HepG2 (cell line): ENCODE data around the gene ANKRD55. TPM values are rescaled to one million over a fixed set of nuclear protein-coding genes. Genes with fewer than 3 reads are reported as not detected.
A peak's percentile ranks its signal among the peaks of the same experiment; 100 is the strongest.

ENCODE experiments used
- DMTF1 ChIP-seq: sonication (generic); formaldehyde crosslinking; IDR thresholded peaks from 2 replicates; pipeline ENCODE4 v1.4.0; 2020; ENCODE audit warnings: mild to moderate bottlenecking, missing genetic modification reagents
- GLI4 ChIP-seq: sonication (generic); formaldehyde crosslinking; IDR thresholded peaks from 2 replicates; pipeline ENCODE4 v1.5.1; 2020; ENCODE audit warnings: missing genetic modification reagents, mild to moderate bottlenecking, moderate library complexity, borderline replicate concordance
- HMGXB3 ChIP-seq: sonication (generic); formaldehyde crosslinking; IDR thresholded peaks from 2 replicates; pipeline ENCODE4 v1.4.0; 2020; ENCODE audit warnings: missing genetic modification reagents, borderline replicate concordance
- HNF4A ChIP-seq: sonication (generic); formaldehyde crosslinking; IDR thresholded peaks from 2 replicates; pipeline ENCODE4 v1.4.0; 2020; ENCODE audit warnings: missing genetic modification reagents
- HNRNPLL ChIP-seq: fragments of 200-400 bp; formaldehyde crosslinking; IDR thresholded peaks from 2 replicates; pipeline ENCODE4 v1.6.1; 2017; ENCODE audit warnings: mild to moderate bottlenecking, low read depth, low read length; ENCODE audit not compliant: poor library complexity, severe bottlenecking
- IRF2 ChIP-seq: IDR thresholded peaks from 2 replicates; pipeline ENCODE4 v1.6.1; 2018; ENCODE audit warnings: missing genetic modification reagents, missing compliant biosample characterization
- MED8 ChIP-seq: sonication (generic); formaldehyde crosslinking; IDR thresholded peaks from 2 replicates; pipeline ENCODE4 v1.8.1; 2023; ENCODE audit warnings: mild to moderate bottlenecking, missing genetic modification reagents; ENCODE audit not compliant: insufficient replicate concordance
- MIER2 ChIP-seq: IDR thresholded peaks from 2 replicates; pipeline ENCODE4 v1.6.1; 2016; ENCODE audit warnings: missing biosample characterization, missing genetic modification reagents
- NCOA1 ChIP-seq: sonication (generic); formaldehyde crosslinking; IDR thresholded peaks from 2 replicates; pipeline ENCODE4 v1.9.0; 2021; ENCODE audit warnings: missing genetic modification reagents
- PHF21A ChIP-seq: sonication (generic); formaldehyde crosslinking; IDR thresholded peaks from 2 replicates; pipeline ENCODE4 v1.5.0; 2020; ENCODE audit warnings: mild to moderate bottlenecking, missing genetic modification reagents
- PITX1 ChIP-seq: sonication (generic); formaldehyde crosslinking; IDR thresholded peaks from 2 replicates; pipeline ENCODE4 v1.5.1; 2020; ENCODE audit warnings: mild to moderate bottlenecking, missing genetic modification reagents
- SMAD3 ChIP-seq: sonication (generic); formaldehyde crosslinking; IDR thresholded peaks from 2 replicates; pipeline ENCODE4 v1.4.0; 2020; ENCODE audit warnings: missing genetic modification reagents
- SMARCC2 ChIP-seq: fragments of 450-650 bp; IDR thresholded peaks from 2 replicates; pipeline ENCODE4 v1.6.1; 2017; ENCODE audit warnings: antibody characterized with exemption, mild to moderate bottlenecking
- SMARCE1 ChIP-seq: fragments of 450-650 bp; IDR thresholded peaks from 2 replicates; pipeline ENCODE4 v1.6.1; 2017; ENCODE audit warnings: borderline replicate concordance
- TBX2 ChIP-seq: sonication (generic); formaldehyde crosslinking; IDR thresholded peaks from 2 replicates; pipeline ENCODE4 v1.5.0; 2020; ENCODE audit warnings: missing genetic modification reagents, mild to moderate bottlenecking, borderline replicate concordance
- THAP11 ChIP-seq: IDR thresholded peaks from 2 replicates; pipeline ENCODE4 v1.6.1; 2016; ENCODE audit warnings: missing biosample characterization, missing genetic modification reagents
- TSC22D2 ChIP-seq: sonication (generic); formaldehyde crosslinking; IDR thresholded peaks from 2 replicates; pipeline ENCODE4 v1.5.1; 2020; ENCODE audit warnings: missing genetic modification reagents, mild to moderate bottlenecking, borderline replicate concordance
- YY1 ChIP-seq: IDR thresholded peaks from 2 replicates; pipeline ENCODE4 v1.6.1; 2011; ENCODE audit warnings: low read length, low read depth, moderate library complexity, mild to moderate bottlenecking; ENCODE audit not compliant: insufficient read depth, insufficient replicate concordance
- ZFX ChIP-seq: sonication (generic); formaldehyde crosslinking; IDR thresholded peaks from 2 replicates; pipeline ENCODE4 v1.4.0; 2020; ENCODE audit warnings: mild to moderate bottlenecking, low read depth, missing genetic modification reagents, moderate library complexity
- ZFY ChIP-seq: sonication (generic); formaldehyde crosslinking; IDR thresholded peaks from 2 replicates; pipeline ENCODE4 v1.4.0; 2020; ENCODE audit warnings: missing genetic modification reagents
- ZMYM4 ChIP-seq: sonication (generic); formaldehyde crosslinking; IDR thresholded peaks from 2 replicates; pipeline ENCODE4 v1.8.1; 2023; ENCODE audit warnings: mild to moderate bottlenecking, missing genetic modification reagents
- ZNF160 ChIP-seq: sonication (generic); formaldehyde crosslinking; IDR thresholded peaks from 2 replicates; pipeline ENCODE4 v1.8.0; 2022; ENCODE audit warnings: mild to moderate bottlenecking, inconsistent platforms, missing genetic modification reagents
- ZNF232 ChIP-seq: sonication (generic); formaldehyde crosslinking; IDR thresholded peaks from 2 replicates; pipeline ENCODE4 v1.4.0; 2020; ENCODE audit warnings: missing genetic modification reagents, borderline replicate concordance
- ZNF552 ChIP-seq: sonication (generic); formaldehyde crosslinking; IDR thresholded peaks from 2 replicates; pipeline ENCODE4 v1.9.0; 2022; ENCODE audit warnings: missing genetic modification reagents, mild to moderate bottlenecking, borderline replicate concordance
- ZNF7 ChIP-seq: IDR thresholded peaks from 2 replicates; pipeline ENCODE4 v1.6.1; 2016; ENCODE audit warnings: missing biosample characterization, missing genetic modification reagents
- polyA plus RNA-seq, 8 experiments: library from polyadenylated mRNA; depleted of rRNA in 3 of 8; stranded (reverse) in 7 of 8; unstranded in 1 of 8; fragments of >200 nt; fragmentation: Illumina TruSeq in 4 of 8; extraction: Trizol in 4 of 8; gene quantifications; 2 replicates each; pipeline versions ENCODE4 v1.2.1 to v1.2.3, GENCODE V29; 2011 to 2016; ENCODE audit warnings: low read depth in 4 of 8, missing spikeins in 1 of 8, mixed read lengths in 1 of 8; ENCODE audit not compliant: insufficient read depth in 1 of 8
- total RNA-seq, 5 experiments: library from RNA; depleted of rRNA; stranded (reverse); fragments of >200 nt; fragmentation: Illumina TruSeq; extraction: Trizol; gene quantifications; 2 replicates each; pipeline ENCODE4 v1.2.3, GENCODE V29; 2016; ENCODE audit warnings: low read depth in 1 of 5

The ANKRD55 gene
- total and polyA plus RNA-seq, 2 of the 13 experiments (the other 11 are each of a cell fraction or from before 2014, with no cell fraction given) = 0.11 to 0.28 TPM

DNA sequence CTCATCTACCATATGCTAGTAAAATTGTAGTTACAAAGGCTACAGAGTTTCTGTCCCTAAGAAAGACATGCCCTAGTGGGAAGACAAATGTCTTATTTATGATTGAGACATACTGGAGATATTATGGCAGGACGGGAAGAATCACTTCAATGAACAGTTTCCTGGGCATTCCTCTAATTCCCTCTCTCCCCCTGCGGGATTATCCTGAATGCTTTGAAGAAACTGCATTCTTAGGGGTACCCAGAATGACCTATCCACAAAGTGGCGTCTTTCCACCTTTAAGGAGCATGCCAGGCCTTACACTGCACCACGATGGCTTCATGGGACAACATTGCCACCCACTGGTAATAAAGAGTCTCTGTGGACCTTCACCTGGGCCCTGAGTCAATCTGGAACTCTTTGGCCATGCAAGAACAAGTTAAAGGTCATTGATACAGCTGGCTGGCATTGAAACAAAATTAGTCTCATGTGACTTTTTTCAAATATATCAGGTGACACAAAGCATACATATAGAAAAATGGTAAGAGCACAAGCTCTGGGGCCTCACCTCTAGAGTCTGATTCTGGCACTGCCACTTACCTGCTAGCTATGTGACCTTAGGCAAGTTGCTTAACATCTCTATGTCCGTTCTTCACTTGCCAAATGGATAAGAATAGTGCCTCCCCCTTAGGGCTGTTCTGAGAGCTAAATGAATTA is 32.0 kb downstream of the ANKRD55 start (continued):
- TF ChIP-seq IRF2 (CRISPR knock-in tag) (0 out of 2 replicates have a peak, but pooled peaks have one; percentile 37), TSC22D2 (CRISPR knock-in tag) (peak; percentile 42; the same call in 1 of the 2 replicates), SMAD3 (0 out of 2 replicates have a peak, but pooled peaks have one; percentile 20), ZNF7 (CRISPR knock-in tag) (no peak), GLI4 (CRISPR knock-in tag) (no peak), ZMYM4 (CRISPR knock-in tag) (peak; percentile 78), NCOA1 (no peak), HNF4A (CRISPR knock-in tag) (peak; percentile 73), PHF21A (CRISPR knock-in tag) (peak; percentile 31; the same call in 1 of the 2 replicates), MIER2 (CRISPR knock-in tag) (peak; percentile 70; the same call in 1 of the 2 replicates), SMARCC2 (no peak), ZFY (CRISPR knock-in tag) (0 out of 2 replicates have a peak, but pooled peaks have one; percentile 37), HNRNPLL (no peak), DMTF1 (no peak), THAP11 (no peak), ZNF552 (CRISPR knock-in tag) (no peak), YY1 (no peak), HMGXB3 (CRISPR knock-in tag) (no peak), ZFX (peak; percentile 72; the same call in 1 of the 2 replicates), SMARCE1 (no peak), TBX2 (CRISPR knock-in tag) (0 out of 2 replicates have a peak, but pooled peaks have one; percentile 40), MED8 (CRISPR knock-in tag) (no peak), ZNF232 (no peak), PITX1 (peak; percentile 51; the same call in 1 of the 2 replicates), ZNF160 (CRISPR knock-in tag) (no peak)
